HCT116 (cell line): ENCODE measurements around the gene CCDC81. TPM values are rescaled to one million over a fixed set of nuclear protein-coding genes. Genes with fewer than 3 reads are reported as not detected.
"Not testable (repeated sequence)": the region's sequence is repeated elsewhere in the genome, so short reads cannot be mapped to it uniquely, and the experiment has no call there.

Source experiments
- ATAC-seq: fragments of 200-7000 bp; cut with Tn5 transposase; 2 replicates; pipeline ENCODE4 v1.9.1; 2020; ENCODE audit warnings: mild to moderate bottlenecking, moderate library complexity
- BruUV-seq: library from RNA; stranded (reverse); fragments of 400-500 nt; replicated peaks from 2 replicates; lab custom pipeline; 2021; lab: Mats Ljungman, UMichigan
- CTCF ChIA-PET: fragments of 300-600 bp; sonication (Branson Sonifier 250); formaldehyde crosslinking; loops from one replicate; lab custom pipeline; 2021; ENCODE audit warnings: antibody characterized with exemption; lab: Charles Lee
- POLR2A ChIA-PET: fragments of 300-600, 350-600 bp; sonication (Branson Sonifier 250); formaldehyde crosslinking; loops from one replicate; lab custom pipeline; 2021; ENCODE audit warnings: antibody characterized with exemption; lab: Charles Lee
- RAD21 ChIA-PET, 2 experiments: fragments of 300-600 bp; sonication (Branson Sonifier 250); formaldehyde crosslinking; loops; one replicate each; lab custom pipeline; 2023; ENCODE audit warnings: low total read pairs in 2 of 2; ENCODE audit not compliant: uncharacterized antibody in 2 of 2, unreplicated experiment in 2 of 2, low non-redundant PET in 1 of 2; lab: Charles Lee
- DNase-seq: peaks from one replicate; pipeline ENCODE4 v3.0.0-alpha.2; 2010; ENCODE audit warnings: low read depth, low spot score
- H2AFZ ChIP-seq: fragments of 200-600 bp; shearing (Covaris generic), sonication (generic); 2 replicates; pipeline ENCODE4 v1.6.1; 2017; ENCODE audit warnings: low read depth, mixed run types, mixed read lengths, antibody characterized with exemption, low read length; ENCODE audit not compliant: poor library complexity, severe bottlenecking
- H3K27ac ChIP-seq: 2 replicates; pipeline ENCODE4 v1.5.1; 2012; ENCODE audit warnings: low read depth, low read length
- H3K27me3 ChIP-seq: fragments of 200-600 bp; sonication (generic); 2 replicates; pipeline ENCODE4 v1.6.1; 2016; ENCODE audit warnings: mixed run types, low read length, mixed read lengths; ENCODE audit not compliant: insufficient read depth
- H3K36me3 ChIP-seq, 2 experiments: fragments of 200-500 bp in 1 of 2; fragments of 200-600 bp in 1 of 2; sonication (Bioruptor generic) in 1 of 2; sonication (generic) in 1 of 2; 2 replicates each; pipeline versions ENCODE4 v1.5.1 to v1.6.1; 2014 to 2016; ENCODE audit warnings: low read length in 2 of 2, inconsistent platforms in 1 of 2, mixed read lengths in 1 of 2, mixed run types in 1 of 2; ENCODE audit not compliant: insufficient read depth in 2 of 2, control insufficient read depth in 1 of 2
- H3K4me1 ChIP-seq, 2 experiments: fragments of 200-600 bp in 1 of 2; sonication (generic) in 1 of 2; 2 replicates each; pipeline versions ENCODE4 v1.5.1 to v1.6.1; 2012 to 2017; ENCODE audit warnings: low read length in 2 of 2, inconsistent platforms in 1 of 2, mild to moderate bottlenecking in 1 of 2, mixed read lengths in 1 of 2, mixed run types in 1 of 2, moderate library complexity in 1 of 2; ENCODE audit not compliant: insufficient read depth in 2 of 2, control insufficient read depth in 1 of 2
- H3K4me2 ChIP-seq: fragments of 200-600 bp; sonication (generic); 2 replicates; pipeline ENCODE4 v1.6.1; 2017; ENCODE audit warnings: mixed run types, low read length, mixed read lengths
- H3K4me3 ChIP-seq, 2 experiments: fragments of 200-600 bp in 1 of 2; sonication (generic) in 1 of 2; replicated peaks in 1 of 2; 2 replicates each; pipeline ENCODE4 v1.5.1; 2011 to 2016; ENCODE audit warnings: low read length in 2 of 2, control low read depth in 1 of 2, low read depth in 1 of 2, mild to moderate bottlenecking in 1 of 2, mixed read lengths in 1 of 2, mixed run types in 1 of 2
- H3K79me2 ChIP-seq: fragments of 200-600 bp; sonication (generic); 2 replicates; pipeline ENCODE4 v1.6.1; 2017; ENCODE audit warnings: mild to moderate bottlenecking, mixed run types, low read length, moderate library complexity, mixed read lengths; ENCODE audit not compliant: insufficient read depth
- H3K9ac ChIP-seq: fragments of 200-600 bp; sonication (generic); 2 replicates; pipeline ENCODE4 v1.6.1; 2016; ENCODE audit warnings: low read length, mixed read lengths
- H3K9me2 ChIP-seq: fragments of 200-600 bp; sonication (generic), shearing (Covaris generic); 2 replicates; pipeline ENCODE4 v1.6.1; 2017; ENCODE audit warnings: mixed run types, mild to moderate bottlenecking, moderate library complexity; ENCODE audit not compliant: insufficient read depth
- H3K9me3 ChIP-seq, 2 experiments: fragments of 200-500 bp in 1 of 2; fragments of 200-600 bp in 1 of 2; sonication (Bioruptor generic) in 1 of 2; sonication (generic) in 1 of 2; 2 replicates each; pipeline ENCODE4 v1.6.1; 2014 to 2017; ENCODE audit warnings: low read length in 2 of 2, mixed read lengths in 2 of 2, inconsistent platforms in 1 of 2, low read depth in 1 of 2, mild to moderate bottlenecking in 1 of 2, mixed run types in 1 of 2, moderate library complexity in 1 of 2; ENCODE audit not compliant: control insufficient read depth in 1 of 2, insufficient read depth in 1 of 2
- H4K20me1 ChIP-seq: fragments of 200-600 bp; sonication (generic), shearing (Covaris generic); 2 replicates; pipeline ENCODE4 v1.6.1; 2017; ENCODE audit warnings: mixed run types, mild to moderate bottlenecking, moderate library complexity; ENCODE audit not compliant: insufficient read depth
- CEBPB ChIP-seq: IDR thresholded peaks from 2 replicates; pipeline ENCODE4 v1.6.1; 2012; ENCODE audit warnings: low read depth
- EGR1 ChIP-seq: IDR thresholded peaks from 2 replicates; pipeline ENCODE4 v1.6.1; 2012; ENCODE audit warnings: low read depth
- EZH2 ChIP-seq: fragments of 200-600 bp; sonication (generic); IDR thresholded peaks from 2 replicates; pipeline ENCODE4 v1.6.1; 2017; ENCODE audit warnings: antibody characterized with exemption, mixed run types
- EZH2phosphoT487 ChIP-seq: fragments of 200-600 bp; IDR thresholded peaks from 2 replicates; pipeline ENCODE4 v1.6.1; 2018; ENCODE audit warnings: antibody characterized with exemption, borderline replicate concordance
- JUND ChIP-seq: IDR thresholded peaks from 2 replicates; pipeline ENCODE4 v1.6.1; 2012
- POLR2A ChIP-seq: IDR thresholded peaks from 2 replicates; pipeline ENCODE4 v1.7.0; 2011; ENCODE audit warnings: borderline replicate concordance; ENCODE audit not compliant: insufficient read depth, insufficient read length; ENCODE audit errors: extremely low read depth
- POLR2AphosphoS5 ChIP-seq: IDR thresholded peaks from 2 replicates; pipeline ENCODE4 v1.6.1; 2011; ENCODE audit warnings: mild to moderate bottlenecking, low read depth, low read length, moderate library complexity
- RAD21 ChIP-seq: IDR thresholded peaks from 2 replicates; pipeline ENCODE4 v1.6.1; 2012; ENCODE audit warnings: low read depth, mild to moderate bottlenecking
- REST ChIP-seq: IDR thresholded peaks from 2 replicates; pipeline ENCODE4 v1.6.1; 2012; ENCODE audit warnings: low read depth
- SP1 ChIP-seq: IDR thresholded peaks from 2 replicates; pipeline ENCODE4 v1.6.1; 2012; ENCODE audit warnings: low read depth
- YY1 ChIP-seq: IDR thresholded peaks from 2 replicates; pipeline ENCODE4 v1.6.1; 2011; ENCODE audit warnings: low read length, low read depth, moderate library complexity, mild to moderate bottlenecking; ENCODE audit not compliant: insufficient replicate concordance; ENCODE audit errors: extremely low read depth
- ZBTB33 ChIP-seq: IDR thresholded peaks from 2 replicates; pipeline ENCODE4 v1.6.1; 2011; ENCODE audit warnings: mild to moderate bottlenecking, low read length, moderate library complexity; ENCODE audit not compliant: insufficient replicate concordance; ENCODE audit errors: extremely low read depth
- intact Hi-C: fragments of 100-400 bp; cut with micrococcal nuclease; formaldehyde crosslinking; loops from 2 replicates; pipeline ENCODE4 v1.10.0; 2022
- total RNA-seq: library from RNA; stranded (reverse); gene quantifications from one replicate; pipeline ENCODE4 v1.2.1, GENCODE V29; 2021; ENCODE audit not compliant: unreplicated experiment
- TF ChIP-seq, protein P1 (sequence below): IDR thresholded peaks from 2 replicates; pipeline ENCODE4 v1.6.1; 2012

The CCDC81 gene
- total RNA-seq, 1 experiment from 2014 or later: 0.69 TPM

DNA sequence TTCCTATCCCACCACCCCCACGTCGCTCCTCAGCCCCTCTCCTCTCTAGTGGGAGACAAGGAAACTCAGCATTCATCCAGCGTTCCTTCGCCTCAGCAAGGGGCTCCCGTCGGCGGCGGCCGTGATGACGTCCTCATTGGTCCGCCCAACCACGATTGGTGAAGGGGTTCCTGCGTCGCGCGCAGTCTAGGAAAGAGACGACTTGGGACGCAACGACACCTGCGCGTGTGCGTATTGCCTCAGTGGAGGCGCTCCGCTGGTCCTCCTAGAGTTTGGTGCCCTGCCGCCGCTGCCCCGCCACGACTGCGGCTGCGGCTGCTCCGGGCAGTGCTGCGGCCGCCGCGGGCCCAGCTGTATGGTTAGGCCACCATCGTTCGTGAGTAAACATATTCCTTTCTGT lies 56.6 kb downstream of the CCDC81 start:
- Histone ChIP-seq H4K20me1 (no peaks in the 10 kb centered on the region), H2AFZ (no peak overlapping the region), H3K27ac (no peak overlapping the region), H3K79me2 (no peaks in the 10 kb centered on the region), H3K9me3 (no peaks in the 10 kb centered on the region), H3K4me2 (no peak overlapping the region), H3K4me3 (no peak overlapping the region), H3K9me2 (no peaks in the 10 kb centered on the region), H3K27me3 (no peaks in the 10 kb centered on the region), H3K36me3 (no peaks in the 10 kb centered on the region), H3K9ac (no peak overlapping the region), H3K4me1 (no peaks in the 10 kb centered on the region)
- ChIA-PET POLR2A (no interaction called here), CTCF (no interaction called here), RAD21 (no interaction called here)
- intact Hi-C loops: no loop called here
- BruUV-seq: no TSS peak
- DNase-seq: no peak
- TF ChIP-seq ZBTB33 (no peak), JUND (no peak), EZH2phosphoT487 (no peak), REST (no peak), POLR2A (no peak), YY1 (no peak), CEBPB (no peak), SP1 (no peak), EZH2 (no peak), POLR2AphosphoS5 (no peak), RAD21 (no peak), EGR1 (no peak)
- TF ChIP-seq, protein P1, sequence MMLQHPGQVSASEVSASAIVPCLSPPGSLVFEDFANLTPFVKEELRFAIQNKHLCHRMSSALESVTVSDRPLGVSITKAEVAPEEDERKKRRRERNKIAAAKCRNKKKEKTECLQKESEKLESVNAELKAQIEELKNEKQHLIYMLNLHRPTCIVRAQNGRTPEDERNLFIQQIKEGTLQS: no peak
- ATAC-seq: no peak

DNA sequence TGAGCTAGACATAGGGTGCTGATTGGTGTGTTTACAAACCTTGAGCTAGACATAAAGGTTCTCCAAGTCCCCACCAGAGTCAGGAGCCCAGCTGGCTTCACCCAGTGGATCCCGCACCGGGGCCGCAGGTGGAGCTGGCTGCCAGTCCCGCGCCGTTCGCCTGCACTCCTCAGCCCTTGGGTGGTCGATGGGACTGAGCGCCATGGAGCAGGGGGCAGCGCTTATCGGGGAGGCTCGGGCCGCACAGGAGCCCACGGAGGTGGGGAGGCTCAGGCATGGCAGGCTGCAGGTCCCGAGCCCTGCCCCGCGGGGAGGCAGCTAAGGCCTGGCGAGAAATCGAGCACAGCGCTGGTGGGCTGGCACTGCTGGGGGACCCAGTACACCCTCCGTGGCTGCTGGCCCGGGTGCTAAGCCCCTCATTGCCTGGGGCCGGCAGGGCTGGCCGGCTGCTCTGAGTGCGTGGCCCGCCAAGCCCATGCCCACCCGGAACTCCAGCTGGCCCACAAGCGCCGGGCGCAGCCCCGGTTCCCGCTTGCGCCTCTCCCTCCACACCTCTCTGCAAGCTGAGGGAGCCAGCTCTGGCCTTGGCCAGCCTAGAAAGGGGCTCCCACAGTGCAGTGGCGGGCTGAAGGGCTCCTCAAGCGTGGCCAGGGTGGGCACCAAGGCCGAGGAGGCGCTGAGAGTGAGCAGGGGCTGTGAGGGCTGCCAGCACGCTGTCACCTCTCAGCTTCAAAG lies 58.8 kb downstream of the CCDC81 start:
- POLR2A ChIA-PET, CTCF ChIA-PET, DNase-seq, H3K4me1 ChIP-seq, H3K9ac ChIP-seq, H3K4me2 ChIP-seq, H2AFZ ChIP-seq, BruUV-seq, H3K79me2 ChIP-seq, H3K4me3 ChIP-seq, H3K27me3 ChIP-seq, H4K20me1 ChIP-seq, H3K9me3 ChIP-seq, ATAC-seq, H3K9me2 ChIP-seq, intact Hi-C loops, H3K27ac ChIP-seq, H3K36me3 ChIP-seq, RAD21 ChIA-PET: not testable (repeated sequence)
